Left lung (tissue), 10 donors: ENCODE measurements around the gene OR9A2. TPM values are rescaled to one million over a fixed set of nuclear protein-coding genes. Genes with fewer than 3 reads are reported as not detected.

Experiments used
- ATAC-seq: fragments of 200-7000 bp; cut with Tn5 transposase; one replicate; pipeline ENCODE4 v1.9.1; 2020; ENCODE audit warnings: moderate library complexity
- DNase-seq, 4 donors: peaks; one replicate each; pipeline ENCODE4 v3.0.0-alpha.2; 2013 to 2020
- H3K27ac ChIP-seq, 2 donors: fragments of 200-600 bp; sonication (generic) in 1 of 2; one replicate each; pipeline versions ENCODE4 v1.5.0 to v1.8.0; 2020 to 2021
- H3K27me3 ChIP-seq, 2 donors: fragments of 200-600 bp; sonication (generic) in 1 of 2; one replicate each; pipeline versions ENCODE4 v1.5.0 to v1.8.0; 2020 to 2021
- H3K36me3 ChIP-seq, 2 donors: fragments of 200-600 bp; sonication (generic) in 1 of 2; one replicate each; pipeline versions ENCODE4 v1.5.0 to v1.8.0; 2020 to 2021
- H3K4me1 ChIP-seq, 2 donors: fragments of 200-600 bp; one replicate each; pipeline ENCODE4 v1.8.0; 2021
- H3K4me3 ChIP-seq, 2 donors: fragments of 200-600 bp; sonication (generic) in 1 of 2; one replicate each; pipeline versions ENCODE4 v1.5.0 to v1.8.0; 2020 to 2021; ENCODE audit warnings: mild to moderate bottlenecking in 1 of 2
- H3K9me3 ChIP-seq, 2 donors: fragments of 200-600 bp; sonication (generic) in 1 of 2; one replicate each; pipeline versions ENCODE4 v1.5.0 to v1.8.0; 2020 to 2021
- intact Hi-C, 2 donors: fragments of 100-400 bp; cut with DNase I; formaldehyde crosslinking; loops; one replicate each; pipeline versions ENCODE4 v1.11.2 to v1.14.2; 2022
- polyA plus RNA-seq, 6 donors: library from polyadenylated mRNA; unstranded; fragments of 120-200 nt; gene quantifications; one replicate each; pipeline ENCODE4 v1.2.1, GENCODE V29; 2013; ENCODE audit not compliant: insufficient read length in 6 of 6
- total RNA-seq, 2 donors: library from RNA; stranded (reverse); fragmentation: NEBNext Ultra II Directional; extraction: Animal tissue kit (Norgen Biotek cat#: 25700); gene quantifications; one replicate each; pipeline ENCODE4 v1.2.1, GENCODE V29; 2021
- TF ChIP-seq, protein P1 (sequence below), 2 donors: fragments of 200-600 bp; sonication (generic) in 1 of 2; IDR thresholded peaks; one replicate each; pipeline versions ENCODE4 v1.5.0 to v1.8.0; 2021; ENCODE audit warnings: antibody characterized with exemption in 2 of 2
- donor health status: DM: no; HTN: yes; CAD: no.
- donor health status: DM: no; HTN: no; CAD: no.

OR9A2 gene
- total and polyA plus RNA-seq, 8 donors = not detected

DNA sequence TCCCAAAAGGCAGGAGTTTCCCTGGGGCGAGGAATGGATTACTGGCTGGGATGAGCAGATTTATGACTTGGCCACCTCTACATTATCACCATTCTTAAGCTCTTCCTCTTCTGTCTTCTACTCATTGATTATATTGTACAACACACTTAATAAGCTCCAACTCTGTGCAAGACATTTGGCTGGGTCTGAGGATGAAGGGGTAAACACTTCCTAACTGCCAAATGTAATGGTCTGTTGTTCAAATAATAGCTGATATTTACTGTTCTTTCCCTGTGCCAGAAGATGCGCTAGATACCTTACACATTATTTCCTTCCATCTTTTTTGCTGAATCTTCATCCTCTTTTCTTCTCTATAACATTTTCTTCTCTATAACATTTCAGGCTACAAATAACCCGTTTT is 36.8 kb upstream of the OR9A2 start:
- ATAC-seq = no peak
- intact Hi-C loops = no loop called here
- no peak for DNase-seq

DNA sequence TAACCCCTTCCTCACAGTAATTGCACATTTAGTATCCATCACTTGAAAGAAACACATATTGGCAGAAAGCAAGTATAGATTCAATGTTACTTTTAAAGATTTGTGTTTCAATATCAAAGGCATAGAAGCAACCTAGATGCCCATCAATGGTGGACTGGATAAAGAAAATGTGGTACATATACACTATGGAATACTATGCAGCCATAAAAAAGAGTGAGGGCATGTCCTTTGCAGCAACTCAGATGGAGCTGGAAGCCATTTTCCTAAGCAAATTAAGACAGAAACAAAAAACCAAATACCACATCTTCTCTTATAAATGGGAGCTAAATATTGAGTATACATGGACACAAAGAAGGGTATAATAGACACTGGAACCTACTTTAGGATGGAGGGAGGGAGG is 28.8 kb upstream of the OR9A2 start:
- Histone ChIP-seq H3K4me3 (no peak overlapping the region), H3K9me3 (no peaks in the 10 kb centered on the region), H3K4me1 (no peaks in the 10 kb centered on the region), H3K36me3 (no peaks in the 10 kb centered on the region), H3K27ac (no peak overlapping the region), H3K27me3 (no peaks in the 10 kb centered on the region)
- intact Hi-C loops = no loop called here
- TF ChIP-seq, protein P1, sequence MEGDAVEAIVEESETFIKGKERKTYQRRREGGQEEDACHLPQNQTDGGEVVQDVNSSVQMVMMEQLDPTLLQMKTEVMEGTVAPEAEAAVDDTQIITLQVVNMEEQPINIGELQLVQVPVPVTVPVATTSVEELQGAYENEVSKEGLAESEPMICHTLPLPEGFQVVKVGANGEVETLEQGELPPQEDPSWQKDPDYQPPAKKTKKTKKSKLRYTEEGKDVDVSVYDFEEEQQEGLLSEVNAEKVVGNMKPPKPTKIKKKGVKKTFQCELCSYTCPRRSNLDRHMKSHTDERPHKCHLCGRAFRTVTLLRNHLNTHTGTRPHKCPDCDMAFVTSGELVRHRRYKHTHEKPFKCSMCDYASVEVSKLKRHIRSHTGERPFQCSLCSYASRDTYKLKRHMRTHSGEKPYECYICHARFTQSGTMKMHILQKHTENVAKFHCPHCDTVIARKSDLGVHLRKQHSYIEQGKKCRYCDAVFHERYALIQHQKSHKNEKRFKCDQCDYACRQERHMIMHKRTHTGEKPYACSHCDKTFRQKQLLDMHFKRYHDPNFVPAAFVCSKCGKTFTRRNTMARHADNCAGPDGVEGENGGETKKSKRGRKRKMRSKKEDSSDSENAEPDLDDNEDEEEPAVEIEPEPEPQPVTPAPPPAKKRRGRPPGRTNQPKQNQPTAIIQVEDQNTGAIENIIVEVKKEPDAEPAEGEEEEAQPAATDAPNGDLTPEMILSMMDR (IDR thresholded peaks at IDR 0.05) = no peak
- ATAC-seq (no peak), DNase-seq (no peak)

More for the DNA sequence above, 36.8 kb upstream of the OR9A2 start:
- Histone ChIP-seq H3K9me3 (no peaks in the 10 kb centered on the region), H3K27ac (no peak overlapping the region), H3K27me3 (no peaks in the 10 kb centered on the region), H3K4me1 (no peaks in the 10 kb centered on the region), H3K4me3 (no peak overlapping the region), H3K36me3 (no peaks in the 10 kb centered on the region)
- TF ChIP-seq, protein P1 (IDR thresholded peaks at IDR 0.05) = no peak

DNA sequence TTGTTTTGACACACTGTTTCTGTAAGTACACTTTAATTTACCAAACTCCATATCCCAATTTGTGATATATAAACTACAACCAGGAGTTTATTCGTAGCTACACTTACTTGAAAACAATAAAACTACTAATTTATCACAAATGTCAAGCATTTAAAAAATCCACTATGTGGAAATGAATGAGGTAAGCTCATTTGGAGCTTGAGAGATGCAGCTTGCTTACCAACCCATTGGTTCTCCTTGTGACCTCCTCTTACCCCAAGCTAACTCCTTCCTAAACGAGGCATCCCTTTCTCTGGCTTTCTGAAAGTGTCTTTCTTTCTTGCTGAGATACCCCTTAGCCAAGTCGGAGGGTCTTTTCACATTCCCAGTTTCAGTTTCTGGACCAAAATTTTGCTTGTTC is 27.7 kb upstream of the OR9A2 start:
- H3K9me3 ChIP-seq = no peaks in the 10 kb centered on the region
- no peaks in the 10 kb centered on the region for H3K4me1 ChIP-seq
- no peak overlapping the region for H3K4me3 ChIP-seq
- H3K36me3 ChIP-seq = no peaks in the 10 kb centered on the region
- no peaks in the 10 kb centered on the region for H3K27me3 ChIP-seq
- TF ChIP-seq, protein P1 (IDR thresholded peaks at IDR 0.05) = no peak
- DNase-seq = no peak
- intact Hi-C loops = no loop called here
- H3K27ac ChIP-seq = no peak overlapping the region
- ATAC-seq = no peak

DNA sequence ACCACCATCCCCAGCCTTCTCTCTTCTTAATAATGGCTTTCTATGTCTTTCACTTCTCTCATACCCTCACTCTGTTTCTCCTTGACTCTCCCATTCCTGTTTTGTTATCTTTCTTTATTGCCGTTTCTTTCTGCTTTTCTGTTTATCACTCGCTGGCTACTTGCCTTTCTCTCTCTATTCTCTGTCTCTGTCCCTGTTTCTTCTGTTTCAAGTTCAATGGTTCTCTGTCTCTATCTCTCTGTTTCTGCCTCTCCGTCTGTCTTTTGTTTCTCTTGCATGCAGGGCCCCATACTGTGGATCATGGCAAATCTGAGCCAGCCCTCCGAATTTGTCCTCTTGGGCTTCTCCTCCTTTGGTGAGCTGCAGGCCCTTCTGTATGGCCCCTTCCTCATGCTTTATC is 25.1 kb upstream of the OR9A2 start, which contains the start of gene OR6V1:
Gene OR6V1 (plus strand): TSS at position 301 of the 400 bp plus-strand sequence. CDS start 0 bp downstream, at position 301.
- Histone ChIP-seq H3K9me3 (no peaks in the 10 kb centered on the region), H3K27ac (no peak within 1 kb of the TSS), H3K36me3 (no peaks in the 10 kb centered on the region), H3K4me3 (no peak within 1 kb of the TSS), H3K4me1 (peaks cover 0 to under 1% of the 10 kb centered on the region in 2 donors), H3K27me3 (no peaks in the 10 kb centered on the region)
- ATAC-seq (no peak), DNase-seq (no peak)
- TF ChIP-seq, protein P1 (IDR thresholded peaks at IDR 0.05) = no peak
- intact Hi-C loops = no loop called here

DNA sequence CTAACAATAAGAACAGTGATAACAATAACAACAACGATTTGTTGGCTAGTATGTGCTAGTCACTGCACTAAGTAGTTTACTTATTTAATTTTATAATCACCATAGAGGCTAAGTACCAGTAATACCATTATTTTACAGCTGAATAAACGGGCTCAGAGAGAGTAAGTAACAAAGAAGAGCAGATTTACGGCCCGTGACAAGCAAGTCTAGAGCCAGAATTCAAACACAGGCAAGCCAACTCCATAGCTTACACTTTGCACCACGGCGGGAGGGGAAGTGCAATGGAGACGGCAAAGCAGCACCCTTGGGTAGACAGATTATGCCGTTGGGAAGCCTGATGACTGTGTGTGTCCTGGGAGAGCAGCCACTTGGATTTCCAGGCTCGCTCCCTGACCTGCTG is 24.0 kb upstream of the OR9A2 start:
- H3K27me3 ChIP-seq = no peaks in the 10 kb centered on the region
- DNase-seq (no peak), ATAC-seq (no peak)
- no peaks in the 10 kb centered on the region for H3K9me3 ChIP-seq
- no peak overlapping the region for H3K27ac ChIP-seq
- intact Hi-C loops = no loop called here
- no peaks in the 10 kb centered on the region for H3K36me3 ChIP-seq
- TF ChIP-seq, protein P1 (IDR thresholded peaks at IDR 0.05) = no peak
- H3K4me1 ChIP-seq = peaks cover 0 to 3% of the 10 kb centered on the region in 2 donors
- no peak overlapping the region for H3K4me3 ChIP-seq
